Colonic mucosa (tissue), 4 donors: ENCODE measurements around the gene MACROD2. TPM values are rescaled to one million over a fixed set of nuclear protein-coding genes. Genes with fewer than 3 reads are reported as not detected.

Experiments
- DNase-seq: peaks from one replicate; pipeline ENCODE4 v3.0.0-alpha.2; 2020
- H3K27ac ChIP-seq: fragments of 200-600 bp; one replicate; pipeline ENCODE4 v1.8.0; 2021
- H3K27me3 ChIP-seq: fragments of 200-600 bp; one replicate; pipeline ENCODE4 v1.8.0; 2021
- H3K36me3 ChIP-seq: fragments of 200-600 bp; one replicate; pipeline ENCODE4 v1.8.0; 2021
- H3K4me1 ChIP-seq: fragments of 200-600 bp; one replicate; pipeline ENCODE4 v1.8.0; 2021; ENCODE audit warnings: mild to moderate bottlenecking
- H3K4me3 ChIP-seq: fragments of 200-600 bp; one replicate; pipeline ENCODE4 v1.8.0; 2021
- H3K9ac ChIP-seq, 2 donors: one replicate each; pipeline ENCODE4 v1.7.0; 2013; ENCODE audit warnings: control low read depth in 2 of 2, low read depth in 2 of 2, low read length in 2 of 2
- H3K9me3 ChIP-seq: fragments of 200-600 bp; one replicate; pipeline ENCODE4 v1.8.0; 2021
- CTCF ChIP-seq: fragments of 200-600 bp; IDR thresholded peaks from one replicate; pipeline ENCODE4 v1.8.0; 2022; ENCODE audit warnings: antibody characterized with exemption, mild to moderate bottlenecking
- intact Hi-C: fragments of 100-400 bp; cut with DNase I; formaldehyde crosslinking; loops from one replicate; pipeline ENCODE4 v1.14.1; 2022
- total RNA-seq, 2 donors: library from RNA; stranded (reverse); fragmentation: NEBNext Ultra II Directional in 1 of 2; extraction: Animal tissue kit (Norgen Biotek cat#: 25700) in 1 of 2; gene quantifications; one replicate each; pipeline ENCODE4 v1.2.1, GENCODE V29; 2021
- donor health status: healthy.
- donor health status: DM: no; HTN: no; CAD: no.
- donor health status: DM: no; HTN: no; CAD: no.

MACROD2 gene
- total RNA-seq, 2 donors from 2014 or later, result 3.2 to 3.3 TPM

- Histone ChIP-seq H3K4me1 (no peaks in the 10 kb centered on the region), H3K27me3 (no peaks in the 10 kb centered on the region), H3K4me3 (no peak overlapping the region), H3K9ac (no peak overlapping the region), H3K36me3 (no peaks in the 10 kb centered on the region), H3K9me3 (no peaks in the 10 kb centered on the region), H3K27ac (no peak overlapping the region)
- intact Hi-C loops, result no loop called here
- no peak for TF ChIP-seq CTCF
- no peak for DNase-seq
Observed at GRCh38 chr20:14915356-14915755, 920.0 kb downstream of the MACROD2 start.

GRCh38 chr20:14916360-14916920 lies 921.1 kb downstream of the MACROD2 start:
- DNase-seq, result no peak
- Histone ChIP-seq H3K4me3 (no peak overlapping the region), H3K36me3 (no peaks in the 10 kb centered on the region), H3K9ac (no peak overlapping the region), H3K4me1 (no peaks in the 10 kb centered on the region), H3K27me3 (no peaks in the 10 kb centered on the region), H3K27ac (no peak overlapping the region), H3K9me3 (no peaks in the 10 kb centered on the region)
- intact Hi-C loops, result no loop called here
- no peak for TF ChIP-seq CTCF

- Histone ChIP-seq H3K4me3 (no peak overlapping the region), H3K9ac (no peak overlapping the region)
- DNase-seq, result no peak
Observed at GRCh38 chr20:14918281-14918680, 923.0 kb downstream of the MACROD2 start.

GRCh38 chr20:14918976-14919375 lies 923.7 kb downstream of the MACROD2 start:
- no peaks in the 10 kb centered on the region for H3K9me3 ChIP-seq
- no peaks in the 10 kb centered on the region for H3K27me3 ChIP-seq
- H3K9ac ChIP-seq, result no peak overlapping the region
- no peak overlapping the region for H3K27ac ChIP-seq
- intact Hi-C loops, result no loop called here
- no peaks in the 10 kb centered on the region for H3K4me1 ChIP-seq
- no peak overlapping the region for H3K4me3 ChIP-seq
- no peak for DNase-seq
- no peaks in the 10 kb centered on the region for H3K36me3 ChIP-seq
- no peak for TF ChIP-seq CTCF

More at GRCh38 chr20:14918281-14918680, 923.0 kb downstream of the MACROD2 start:
- H3K9me3 ChIP-seq, result no peaks in the 10 kb centered on the region
- no peak for TF ChIP-seq CTCF
- intact Hi-C loops, result no loop called here
- no peaks in the 10 kb centered on the region for H3K36me3 ChIP-seq
- no peaks in the 10 kb centered on the region for H3K4me1 ChIP-seq
- no peak overlapping the region for H3K27ac ChIP-seq
- no peaks in the 10 kb centered on the region for H3K27me3 ChIP-seq

GRCh38 chr20:14919501-14920081 lies 924.3 kb downstream of the MACROD2 start:
- Histone ChIP-seq H3K4me3 (no peak overlapping the region), H3K27ac (no peak overlapping the region)
- intact Hi-C loops, result no loop called here

More at GRCh38 chr20:14919501-14920081, 924.3 kb downstream of the MACROD2 start:
- no peak for TF ChIP-seq CTCF
- Histone ChIP-seq H3K27me3 (no peaks in the 10 kb centered on the region), H3K9me3 (no peaks in the 10 kb centered on the region), H3K9ac (no peak overlapping the region), H3K4me1 (no peaks in the 10 kb centered on the region), H3K36me3 (no peaks in the 10 kb centered on the region)
- peak; percentile 32 for DNase-seq
